ENCODE data around the gene ZNF658.
"Not testable (repeated sequence)": the region's sequence is repeated elsewhere in the genome, so short reads cannot be mapped to it uniquely, and the experiment has no call there.

DNA sequence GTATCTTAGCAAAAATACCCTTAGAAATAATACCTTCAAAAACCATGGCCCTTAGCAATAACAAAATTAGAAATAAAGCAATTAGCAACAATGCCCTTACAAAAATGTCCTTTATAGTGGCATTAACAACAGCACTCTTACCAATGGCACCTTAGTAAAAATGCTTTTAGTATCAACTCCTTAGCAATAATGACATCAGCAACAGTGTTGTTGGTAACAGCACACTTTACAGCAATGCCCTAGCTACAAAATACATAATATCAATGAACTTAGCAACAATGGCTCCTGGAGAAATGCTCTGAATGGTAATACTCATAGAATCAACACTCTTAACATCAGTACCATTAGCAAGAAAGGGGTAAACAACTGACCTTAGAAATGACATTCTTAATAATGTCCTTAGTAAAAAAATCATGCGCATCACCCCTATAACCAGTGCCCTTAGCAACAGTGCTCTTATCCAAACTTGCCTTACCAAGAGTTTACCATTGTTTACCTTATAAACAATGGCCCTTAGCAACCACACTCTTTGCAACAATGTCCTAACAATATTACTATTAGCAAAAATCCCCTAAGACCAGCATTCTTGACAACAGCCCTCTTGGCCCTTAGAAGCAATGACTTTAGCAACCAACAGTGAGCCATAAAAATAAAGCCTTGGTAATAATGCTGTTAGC, 35.8 kb downstream of the ZNF658 start:
- TF ChIP-seq, protein P1, sequence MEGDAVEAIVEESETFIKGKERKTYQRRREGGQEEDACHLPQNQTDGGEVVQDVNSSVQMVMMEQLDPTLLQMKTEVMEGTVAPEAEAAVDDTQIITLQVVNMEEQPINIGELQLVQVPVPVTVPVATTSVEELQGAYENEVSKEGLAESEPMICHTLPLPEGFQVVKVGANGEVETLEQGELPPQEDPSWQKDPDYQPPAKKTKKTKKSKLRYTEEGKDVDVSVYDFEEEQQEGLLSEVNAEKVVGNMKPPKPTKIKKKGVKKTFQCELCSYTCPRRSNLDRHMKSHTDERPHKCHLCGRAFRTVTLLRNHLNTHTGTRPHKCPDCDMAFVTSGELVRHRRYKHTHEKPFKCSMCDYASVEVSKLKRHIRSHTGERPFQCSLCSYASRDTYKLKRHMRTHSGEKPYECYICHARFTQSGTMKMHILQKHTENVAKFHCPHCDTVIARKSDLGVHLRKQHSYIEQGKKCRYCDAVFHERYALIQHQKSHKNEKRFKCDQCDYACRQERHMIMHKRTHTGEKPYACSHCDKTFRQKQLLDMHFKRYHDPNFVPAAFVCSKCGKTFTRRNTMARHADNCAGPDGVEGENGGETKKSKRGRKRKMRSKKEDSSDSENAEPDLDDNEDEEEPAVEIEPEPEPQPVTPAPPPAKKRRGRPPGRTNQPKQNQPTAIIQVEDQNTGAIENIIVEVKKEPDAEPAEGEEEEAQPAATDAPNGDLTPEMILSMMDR (conservative IDR thresholded peaks at IDR 0.05 in 1 of 2, IDR thresholded peaks at IDR 0.05 in 1 of 2; ENCODE audit: extremely low read depth in 1 of 2, insufficient read depth in 1 of 2, low read depth in 1 of 2, low read length in 2 of 2), result not testable (repeated sequence)
- not testable (repeated sequence) for TF ChIP-seq EZH2 (IDR thresholded peaks at IDR 0.05; ENCODE audit: borderline replicate concordance, low read length)

Measured in mammary epithelial cell (primary cell).